Measurements from ENCODE around the gene SEMA6A.

SEMA6A gene

GRCh38 chr5:116518423-116518822 lies 56.2 kb downstream of the SEMA6A start (continued):
- no peak for TF ChIP-seq ZNF70 (CRISPR knock-in tag; IDR thresholded peaks at IDR 0.05)
- TF ChIP-seq TCF4 (CRISPR knock-in tag; IDR thresholded peaks at IDR 0.05; ENCODE audit: borderline replicate concordance): no peak
- no peak for TF ChIP-seq SNAI2 (CRISPR knock-in tag; IDR thresholded peaks at IDR 0.05)
- no peak for TF ChIP-seq PATZ1 (CRISPR knock-in tag; IDR thresholded peaks at IDR 0.05; ENCODE audit: borderline replicate concordance)
- TF ChIP-seq BACH2 (CRISPR knock-in tag; IDR thresholded peaks at IDR 0.05; ENCODE audit: borderline replicate concordance): no peak

- no peak for TF ChIP-seq TCF4 (CRISPR knock-in tag; IDR thresholded peaks at IDR 0.05; ENCODE audit: borderline replicate concordance)
- TF ChIP-seq OSR1 (CRISPR knock-in tag; IDR thresholded peaks at IDR 0.05): no peak
- TF ChIP-seq ZFP30 (CRISPR knock-in tag; IDR thresholded peaks at IDR 0.05): no peak
- TF ChIP-seq GLIS3 (CRISPR knock-in tag; IDR thresholded peaks at IDR 0.05): no peak
- no peak for TF ChIP-seq BACH2 (CRISPR knock-in tag; IDR thresholded peaks at IDR 0.05; ENCODE audit: borderline replicate concordance)
- no peak for TF ChIP-seq PATZ1 (CRISPR knock-in tag; IDR thresholded peaks at IDR 0.05; ENCODE audit: borderline replicate concordance)
- TF ChIP-seq PPARA (CRISPR knock-in tag; IDR thresholded peaks at IDR 0.05; ENCODE audit: borderline replicate concordance): no peak
- TF ChIP-seq SNAI2 (CRISPR knock-in tag; IDR thresholded peaks at IDR 0.05): no peak
- TF ChIP-seq ZNF70 (CRISPR knock-in tag; IDR thresholded peaks at IDR 0.05): no peak
- TF ChIP-seq ZFP3 (CRISPR knock-in tag; IDR thresholded peaks at IDR 0.05): no peak
- no peak for TF ChIP-seq POU6F1 (CRISPR knock-in tag; IDR thresholded peaks at IDR 0.05; ENCODE audit: borderline replicate concordance, low read depth)
- TF ChIP-seq ZNF565 (CRISPR knock-in tag; conservative IDR thresholded peaks at IDR 0.05; ENCODE audit: low read depth): no peak
- no peak for TF ChIP-seq ISL1 (CRISPR knock-in tag; IDR thresholded peaks at IDR 0.05)
- TF ChIP-seq ZNF8 (CRISPR knock-in tag; IDR thresholded peaks at IDR 0.05): no peak
- TF ChIP-seq CREB5 (CRISPR knock-in tag; IDR thresholded peaks at IDR 0.05; ENCODE audit: low read depth): no peak
- no peak for TF ChIP-seq ESRRG (CRISPR knock-in tag; IDR thresholded peaks at IDR 0.05)
- no peak for TF ChIP-seq TSHZ2 (CRISPR knock-in tag; IDR thresholded peaks at IDR 0.05)
- no peak for TF ChIP-seq TOX (CRISPR knock-in tag; IDR thresholded peaks at IDR 0.05; ENCODE audit: borderline replicate concordance)
- TF ChIP-seq ARNTL (CRISPR knock-in tag; IDR thresholded peaks at IDR 0.05; ENCODE audit: borderline replicate concordance, low read depth): no peak
- no peak for TF ChIP-seq CSDC2 (CRISPR knock-in tag; IDR thresholded peaks at IDR 0.05)
- ATAC-seq: no peak
These were observed 57.1 kb downstream of the SEMA6A start for GRCh38 chr5:116517488-116517887.

GRCh38 chr5:116516021-116516420 lies 58.6 kb downstream of the SEMA6A start:
- ATAC-seq: peak; percentile 26; the same call in 1 of the 3 replicates
- TF ChIP-seq ISL1 (CRISPR knock-in tag; IDR thresholded peaks at IDR 0.05): peak; percentile 63
- no peak for TF ChIP-seq ZNF565 (CRISPR knock-in tag; conservative IDR thresholded peaks at IDR 0.05; ENCODE audit: low read depth)
- TF ChIP-seq TSHZ2 (CRISPR knock-in tag; IDR thresholded peaks at IDR 0.05): peak; percentile 87
- TF ChIP-seq TCF4 (CRISPR knock-in tag; IDR thresholded peaks at IDR 0.05; ENCODE audit: borderline replicate concordance): no peak; the same call in 1 of the 2 replicates
- no peak for TF ChIP-seq BACH2 (CRISPR knock-in tag; IDR thresholded peaks at IDR 0.05; ENCODE audit: borderline replicate concordance)
- TF ChIP-seq ZNF8 (CRISPR knock-in tag; IDR thresholded peaks at IDR 0.05): no peak
